HepG2 (cell line): ENCODE results near the gene NME4. TPM values are rescaled to one million over a fixed set of nuclear protein-coding genes. Genes with fewer than 3 reads are reported as not detected.

ENCODE experiments used
- ARID4A ChIP-seq: sonication (generic); formaldehyde crosslinking; IDR thresholded peaks from 2 replicates; pipeline ENCODE4 v1.5.0; 2020; ENCODE audit warnings: mild to moderate bottlenecking, missing genetic modification reagents, borderline replicate concordance
- ARNT ChIP-seq: fragments of 450-650 bp; IDR thresholded peaks from 2 replicates; pipeline ENCODE4 v1.6.1; 2017
- FOXK1 ChIP-seq: sonication (generic); formaldehyde crosslinking; IDR thresholded peaks from 2 replicates; pipeline ENCODE4 v1.4.0; 2020; ENCODE audit warnings: low read depth, missing genetic modification reagents, borderline replicate concordance
- KDM5B ChIP-seq: sonication (generic); formaldehyde crosslinking; IDR thresholded peaks from 2 replicates; pipeline ENCODE4 v1.4.0; 2020; ENCODE audit warnings: missing genetic modification reagents, mild to moderate bottlenecking, borderline replicate concordance
- MAFG ChIP-seq: sonication (generic); formaldehyde crosslinking; IDR thresholded peaks from 2 replicates; pipeline ENCODE4 v1.5.1; 2020; ENCODE audit warnings: mild to moderate bottlenecking, missing genetic modification reagents
- MAZ ChIP-seq, 2 experiments: sonication (generic) in 1 of 2; formaldehyde crosslinking in 1 of 2; IDR thresholded peaks; 2 replicates each; pipeline versions ENCODE4 v1.5.0 to v1.6.1; 2012 to 2020; ENCODE audit warnings: low read depth in 2 of 2, mild to moderate bottlenecking in 2 of 2, borderline replicate concordance in 1 of 2, improper control_type of control experiment in 1 of 2, low read length in 1 of 2, missing genetic modification reagents in 1 of 2, moderate library complexity in 1 of 2
- MED8 ChIP-seq: sonication (generic); formaldehyde crosslinking; IDR thresholded peaks from 2 replicates; pipeline ENCODE4 v1.8.1; 2023; ENCODE audit warnings: mild to moderate bottlenecking, missing genetic modification reagents; ENCODE audit not compliant: insufficient replicate concordance
- MZF1 ChIP-seq: sonication (generic); formaldehyde crosslinking; IDR thresholded peaks from 2 replicates; pipeline ENCODE4 v1.8.1; 2023; ENCODE audit warnings: mild to moderate bottlenecking, missing genetic modification reagents, borderline replicate concordance
- NCOR1 ChIP-seq: fragments of 200-600 bp; sonication (generic); IDR thresholded peaks from 2 replicates; pipeline ENCODE4 v1.7.0; 2017; ENCODE audit warnings: antibody characterized with exemption, low read length, borderline replicate concordance
- NR2F2 ChIP-seq: IDR thresholded peaks from 2 replicates; pipeline ENCODE4 v1.6.1; 2012; ENCODE audit warnings: low read depth, inconsistent platforms, borderline replicate concordance
- SMC3 ChIP-seq: IDR thresholded peaks from 2 replicates; pipeline ENCODE4 v1.6.1; 2011; ENCODE audit warnings: low read length, improper control_type of control experiment
- YEATS2 ChIP-seq: sonication (generic); formaldehyde crosslinking; IDR thresholded peaks from 2 replicates; pipeline ENCODE4 v1.4.0; 2020; ENCODE audit warnings: missing genetic modification reagents, borderline replicate concordance
- ZFP37 ChIP-seq: sonication (generic); formaldehyde crosslinking; IDR thresholded peaks from 2 replicates; pipeline ENCODE4 v1.4.0; 2020; ENCODE audit warnings: missing genetic modification reagents, borderline replicate concordance
- ZNF619 ChIP-seq: sonication (generic); formaldehyde crosslinking; IDR thresholded peaks from 2 replicates; pipeline ENCODE4 v1.4.0; 2020; ENCODE audit warnings: mild to moderate bottlenecking, missing genetic modification reagents
- ZNF773 ChIP-seq: sonication (generic); formaldehyde crosslinking; IDR thresholded peaks from 2 replicates; pipeline ENCODE4 v1.4.0; 2020; ENCODE audit warnings: missing genetic modification reagents, borderline replicate concordance
- ZNF878 ChIP-seq: sonication (generic); formaldehyde crosslinking; IDR thresholded peaks from 2 replicates; pipeline ENCODE4 v1.8.1; 2023; ENCODE audit warnings: mild to moderate bottlenecking, missing genetic modification reagents, moderate library complexity
- polyA plus RNA-seq, 8 experiments: library from polyadenylated mRNA; depleted of rRNA in 3 of 8; stranded (reverse) in 7 of 8; unstranded in 1 of 8; fragments of >200 nt; fragmentation: Illumina TruSeq in 4 of 8; extraction: Trizol in 4 of 8; gene quantifications; 2 replicates each; pipeline versions ENCODE4 v1.2.1 to v1.2.3, GENCODE V29; 2011 to 2016; ENCODE audit warnings: low read depth in 4 of 8, missing spikeins in 1 of 8, mixed read lengths in 1 of 8; ENCODE audit not compliant: insufficient read depth in 1 of 8
- total RNA-seq, 5 experiments: library from RNA; depleted of rRNA; stranded (reverse); fragments of >200 nt; fragmentation: Illumina TruSeq; extraction: Trizol; gene quantifications; 2 replicates each; pipeline ENCODE4 v1.2.3, GENCODE V29; 2016; ENCODE audit warnings: low read depth in 1 of 5
- TF ChIP-seq, protein P1 (sequence below): sonication (generic); formaldehyde crosslinking; IDR thresholded peaks from 2 replicates; pipeline ENCODE4 v1.4.0; 2020; ENCODE audit warnings: missing genetic modification reagents

Gene NME4
- total and polyA plus RNA-seq, 2 of the 13 experiments (the other 11 are each of a cell fraction or from before 2014, with no cell fraction given): 121 to 263 TPM

DNA sequence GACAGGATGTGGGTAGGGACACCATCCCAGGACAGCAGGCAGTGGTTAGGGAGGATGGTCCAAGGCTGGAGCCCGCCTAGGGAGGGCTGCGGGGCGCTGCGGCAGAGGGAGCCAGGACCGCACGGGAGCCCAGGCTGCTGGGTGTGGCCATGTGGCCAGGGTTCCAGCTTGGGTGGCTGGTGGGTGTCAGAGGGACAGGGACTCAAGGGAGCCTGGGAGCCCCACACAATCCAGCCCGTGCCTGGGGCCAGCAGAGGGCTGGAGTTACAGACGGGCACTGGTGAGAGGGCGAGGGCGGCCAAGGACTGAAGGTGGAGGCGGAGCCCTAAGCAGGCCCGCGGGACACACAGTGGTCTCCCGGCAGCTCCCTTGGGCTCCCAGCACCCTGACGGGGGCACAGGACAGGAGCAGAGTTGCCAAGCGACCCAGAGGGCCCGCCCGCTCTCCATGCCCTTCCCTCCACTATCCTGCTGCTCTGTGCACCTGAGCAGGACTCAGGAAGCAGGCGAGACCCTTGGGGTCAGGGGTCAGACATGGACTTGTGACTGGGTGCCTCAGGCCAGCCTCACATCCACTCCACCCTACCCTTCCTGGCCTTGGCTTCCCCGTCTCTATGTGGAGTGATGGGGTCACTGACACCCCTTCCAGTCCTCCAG is 33.8 kb upstream of the NME4 start (continued):
- no peak for TF ChIP-seq MAZ (IDR thresholded peaks at IDR 0.05; ENCODE audit: borderline replicate concordance, low read depth, low read length)
- TF ChIP-seq MAZ (CRISPR knock-in tag; IDR thresholded peaks at IDR 0.05; ENCODE audit: low read depth): peak; percentile 41; the same call in 1 of the 2 replicates
- no peak for TF ChIP-seq ZNF773 (CRISPR knock-in tag)
- no peak for TF ChIP-seq FOXK1 (CRISPR knock-in tag)
- TF ChIP-seq KDM5B (CRISPR knock-in tag): peak; percentile 62; the same call in 1 of the 2 replicates
- no peak for TF ChIP-seq ZFP37 (CRISPR knock-in tag)
- no peak for TF ChIP-seq SMC3
- no peak for TF ChIP-seq NCOR1
- no peak for TF ChIP-seq YEATS2
- no peak for TF ChIP-seq ARNT
- no peak for TF ChIP-seq ZNF878 (CRISPR knock-in tag)
- no peak for TF ChIP-seq NR2F2
- TF ChIP-seq ZNF619 (CRISPR knock-in tag): no peak
- TF ChIP-seq, protein P1, sequence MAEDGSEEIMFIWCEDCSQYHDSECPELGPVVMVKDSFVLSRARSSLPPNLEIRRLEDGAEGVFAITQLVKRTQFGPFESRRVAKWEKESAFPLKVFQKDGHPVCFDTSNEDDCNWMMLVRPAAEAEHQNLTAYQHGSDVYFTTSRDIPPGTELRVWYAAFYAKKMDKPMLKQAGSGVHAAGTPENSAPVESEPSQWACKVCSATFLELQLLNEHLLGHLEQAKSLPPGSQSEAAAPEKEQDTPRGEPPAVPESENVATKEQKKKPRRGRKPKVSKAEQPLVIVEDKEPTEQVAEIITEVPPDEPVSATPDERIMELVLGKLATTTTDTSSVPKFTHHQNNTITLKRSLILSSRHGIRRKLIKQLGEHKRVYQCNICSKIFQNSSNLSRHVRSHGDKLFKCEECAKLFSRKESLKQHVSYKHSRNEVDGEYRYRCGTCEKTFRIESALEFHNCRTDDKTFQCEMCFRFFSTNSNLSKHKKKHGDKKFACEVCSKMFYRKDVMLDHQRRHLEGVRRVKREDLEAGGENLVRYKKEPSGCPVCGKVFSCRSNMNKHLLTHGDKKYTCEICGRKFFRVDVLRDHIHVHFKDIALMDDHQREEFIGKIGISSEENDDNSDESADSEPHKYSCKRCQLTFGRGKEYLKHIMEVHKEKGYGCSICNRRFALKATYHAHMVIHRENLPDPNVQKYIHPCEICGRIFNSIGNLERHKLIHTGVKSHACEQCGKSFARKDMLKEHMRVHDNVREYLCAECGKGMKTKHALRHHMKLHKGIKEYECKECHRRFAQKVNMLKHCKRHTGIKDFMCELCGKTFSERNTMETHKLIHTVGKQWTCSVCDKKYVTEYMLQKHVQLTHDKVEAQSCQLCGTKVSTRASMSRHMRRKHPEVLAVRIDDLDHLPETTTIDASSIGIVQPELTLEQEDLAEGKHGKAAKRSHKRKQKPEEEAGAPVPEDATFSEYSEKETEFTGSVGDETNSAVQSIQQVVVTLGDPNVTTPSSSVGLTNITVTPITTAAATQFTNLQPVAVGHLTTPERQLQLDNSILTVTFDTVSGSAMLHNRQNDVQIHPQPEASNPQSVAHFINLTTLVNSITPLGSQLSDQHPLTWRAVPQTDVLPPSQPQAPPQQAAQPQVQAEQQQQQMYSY (CRISPR knock-in tag): no peak
- TF ChIP-seq MED8 (CRISPR knock-in tag): no peak
- TF ChIP-seq MZF1 (CRISPR knock-in tag): no peak
- TF ChIP-seq MAFG: no peak
- peak; percentile 10; the same call in 1 of the 2 replicates for TF ChIP-seq ARID4A (CRISPR knock-in tag)
